Uterus (tissue), 2 donors: ENCODE results near the gene ADAMTS12.

Source experiments
- POLR2A ChIP-seq, 2 donors: fragments of 450-650 bp; IDR thresholded peaks; one replicate each; pipeline ENCODE4 v1.6.1; 2016; ENCODE audit warnings: antibody characterized with exemption in 2 of 2, mild to moderate bottlenecking in 1 of 2, moderate library complexity in 1 of 2
- TF ChIP-seq, protein P1 (sequence below), 4 experiments: fragments of 200-600 bp in 2 of 4; fragments of 450-650 bp in 2 of 4; sonication (generic) in 2 of 4; IDR thresholded peaks; one replicate each; pipeline ENCODE4 v1.5.1; 2016 to 2019; ENCODE audit warnings: antibody characterized with exemption in 4 of 4, mild to moderate bottlenecking in 2 of 4, moderate library complexity in 1 of 4

DNA sequence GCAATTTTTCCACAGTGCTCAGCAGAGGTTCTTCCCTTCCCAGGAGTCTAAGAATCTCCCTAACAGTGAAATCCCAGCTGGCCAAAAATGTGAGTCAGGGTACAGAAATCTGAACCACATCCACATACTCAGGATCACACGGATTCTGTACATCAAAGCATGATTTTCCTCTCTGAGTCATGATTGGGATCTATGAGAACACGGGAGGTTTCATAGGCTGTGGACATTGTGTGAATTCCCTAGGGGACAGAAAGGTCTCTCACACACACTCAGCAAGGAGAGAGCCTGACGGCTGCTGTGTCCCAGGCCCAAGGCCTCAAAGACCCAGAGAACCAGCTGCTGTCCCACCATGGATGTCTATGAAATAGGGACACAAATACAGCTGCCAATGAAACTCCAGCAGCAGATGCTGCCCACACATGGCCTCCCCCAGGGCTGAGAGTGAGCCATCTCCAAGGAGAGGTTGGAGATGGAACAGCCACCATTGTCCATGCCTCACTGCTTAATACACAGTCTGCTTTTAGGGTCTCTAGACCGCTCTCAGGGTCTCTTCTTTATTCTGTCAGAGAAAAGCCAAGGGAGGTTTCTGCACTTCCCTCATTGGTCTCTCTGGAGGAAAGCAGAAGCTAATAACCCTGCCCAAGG is 102.7 kb downstream of the ADAMTS12 start:
- TF ChIP-seq, protein P1, sequence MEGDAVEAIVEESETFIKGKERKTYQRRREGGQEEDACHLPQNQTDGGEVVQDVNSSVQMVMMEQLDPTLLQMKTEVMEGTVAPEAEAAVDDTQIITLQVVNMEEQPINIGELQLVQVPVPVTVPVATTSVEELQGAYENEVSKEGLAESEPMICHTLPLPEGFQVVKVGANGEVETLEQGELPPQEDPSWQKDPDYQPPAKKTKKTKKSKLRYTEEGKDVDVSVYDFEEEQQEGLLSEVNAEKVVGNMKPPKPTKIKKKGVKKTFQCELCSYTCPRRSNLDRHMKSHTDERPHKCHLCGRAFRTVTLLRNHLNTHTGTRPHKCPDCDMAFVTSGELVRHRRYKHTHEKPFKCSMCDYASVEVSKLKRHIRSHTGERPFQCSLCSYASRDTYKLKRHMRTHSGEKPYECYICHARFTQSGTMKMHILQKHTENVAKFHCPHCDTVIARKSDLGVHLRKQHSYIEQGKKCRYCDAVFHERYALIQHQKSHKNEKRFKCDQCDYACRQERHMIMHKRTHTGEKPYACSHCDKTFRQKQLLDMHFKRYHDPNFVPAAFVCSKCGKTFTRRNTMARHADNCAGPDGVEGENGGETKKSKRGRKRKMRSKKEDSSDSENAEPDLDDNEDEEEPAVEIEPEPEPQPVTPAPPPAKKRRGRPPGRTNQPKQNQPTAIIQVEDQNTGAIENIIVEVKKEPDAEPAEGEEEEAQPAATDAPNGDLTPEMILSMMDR (IDR thresholded peaks at IDR 0.05): no peak
- no peak for TF ChIP-seq POLR2A (IDR thresholded peaks at IDR 0.05)
